HG02970 (cell line): ENCODE results near the gene EDARADD.
A peak's percentile ranks its signal among the peaks of the same experiment; 100 is the strongest.
"Not testable (repeated sequence)": the region's sequence is repeated elsewhere in the genome, so short reads cannot be mapped to it uniquely, and the experiment has no call there.

Source experiments
- ATAC-seq: cut with Tn5 transposase; IDR thresholded peaks from one replicate; pipeline ENCODE4 v1.9.1; 2021; ENCODE audit warnings: mild to moderate bottlenecking, moderate library complexity, moderate number of reproducible peaks; ENCODE audit not compliant: unreplicated experiment, low FRiP score

Gene EDARADD

GRCh38 chr1:236426215-236426614 is 32.1 kb downstream of the EDARADD start:
- ATAC-seq, result no peak

- ATAC-seq, result no peak
Observed at GRCh38 chr1:236429715-236430274, 35.7 kb downstream of the EDARADD start.

- no peak for ATAC-seq
Observed at GRCh38 chr1:236433819-236434315, 39.8 kb downstream of the EDARADD start.

GRCh38 chr1:236438614-236439013 is 44.5 kb downstream of the EDARADD start:
- ATAC-seq, result no peak

- no peak for ATAC-seq
Observed at GRCh38 chr1:236440373-236440772, 46.3 kb downstream of the EDARADD start.

GRCh38 chr1:236450779-236451178 is 56.7 kb downstream of the EDARADD start:
- ATAC-seq, result no peak

GRCh38 chr1:236451796-236452373 is 57.8 kb downstream of the EDARADD start:
- ATAC-seq, result no peak

- no peak for ATAC-seq
Observed at GRCh38 chr1:236455243-236455642, 61.2 kb downstream of the EDARADD start.

GRCh38 chr1:236457775-236458174 is 63.7 kb downstream of the EDARADD start:
- ATAC-seq, result no peak

- no peak for ATAC-seq
Observed at GRCh38 chr1:236458996-236459395, 64.9 kb downstream of the EDARADD start.

GRCh38 chr1:236460103-236460502 is 66.0 kb downstream of the EDARADD start:
- no peak for ATAC-seq

- ATAC-seq, result not testable (repeated sequence)
Observed at GRCh38 chr1:236464197-236464596, 70.1 kb downstream of the EDARADD start.

GRCh38 chr1:236465231-236465958 is 71.3 kb downstream of the EDARADD start:
- ATAC-seq, result no peak

- peak; percentile 66 for ATAC-seq
Observed at GRCh38 chr1:236465959-236466303, 71.8 kb downstream of the EDARADD start.

- ATAC-seq, result no peak
Observed at GRCh38 chr1:236467327-236467641, 73.2 kb downstream of the EDARADD start.

- ATAC-seq, result no peak
Observed at GRCh38 chr1:236468625-236469024, 74.5 kb downstream of the EDARADD start.

- no peak for ATAC-seq
Observed at GRCh38 chr1:236469466-236469865, 75.4 kb downstream of the EDARADD start.

GRCh38 chr1:236471096-236471495 is 77.0 kb downstream of the EDARADD start:
- no peak for ATAC-seq

- ATAC-seq, result no peak
Observed at GRCh38 chr1:236471653-236472052, 77.6 kb downstream of the EDARADD start.

- ATAC-seq, result no peak
Observed at GRCh38 chr1:236472850-236473788, 79.0 kb downstream of the EDARADD start.

GRCh38 chr1:236476019-236476418 is 81.9 kb downstream of the EDARADD start:
- ATAC-seq, result no peak
